HAP-1 (cell line): Measurements from ENCODE around the gene L2HGDH.

Experiments used
- DNase-seq, 2 experiments: peaks; one replicate each; pipeline ENCODE4 v3.0.0-alpha.2; 2016 to 2020; ENCODE audit warnings: low spot score in 2 of 2
- H3K27me3 ChIP-seq: fragments of 250-450 bp; sonication (Bioruptor Pico); 2 replicates; pipeline ENCODE4 v1.5.1; 2020; ENCODE audit warnings: low read depth, mild to moderate bottlenecking, moderate library complexity
- H3K36me3 ChIP-seq: fragments of 250-450 bp; sonication (Bioruptor Pico); replicated peaks from 2 replicates; pipeline ENCODE4 v1.5.1; 2020; ENCODE audit warnings: mild to moderate bottlenecking
- H3K4me1 ChIP-seq: fragments of 250-450 bp; sonication (Bioruptor Pico); 2 replicates; pipeline ENCODE4 v1.5.1; 2020; ENCODE audit warnings: mild to moderate bottlenecking
- H3K4me3 ChIP-seq: fragments of 250-450 bp; sonication (Bioruptor Pico); 2 replicates; pipeline ENCODE4 v1.5.1; 2020; ENCODE audit warnings: mild to moderate bottlenecking, moderate library complexity
- H3K9me3 ChIP-seq: fragments of 250-450 bp; sonication (Bioruptor Pico); 2 replicates; pipeline ENCODE4 v1.5.1; 2020; ENCODE audit warnings: mild to moderate bottlenecking, moderate library complexity
- in situ Hi-C: fragments of 300-500 bp; cut with MboI; formaldehyde crosslinking; loops from 3 replicates; pipeline ENCODE4 v1.14.3; 2020; ENCODE audit warnings: low sequenced_read_pairs, inconsistent platforms, mixed read lengths

Gene L2HGDH

DNA sequence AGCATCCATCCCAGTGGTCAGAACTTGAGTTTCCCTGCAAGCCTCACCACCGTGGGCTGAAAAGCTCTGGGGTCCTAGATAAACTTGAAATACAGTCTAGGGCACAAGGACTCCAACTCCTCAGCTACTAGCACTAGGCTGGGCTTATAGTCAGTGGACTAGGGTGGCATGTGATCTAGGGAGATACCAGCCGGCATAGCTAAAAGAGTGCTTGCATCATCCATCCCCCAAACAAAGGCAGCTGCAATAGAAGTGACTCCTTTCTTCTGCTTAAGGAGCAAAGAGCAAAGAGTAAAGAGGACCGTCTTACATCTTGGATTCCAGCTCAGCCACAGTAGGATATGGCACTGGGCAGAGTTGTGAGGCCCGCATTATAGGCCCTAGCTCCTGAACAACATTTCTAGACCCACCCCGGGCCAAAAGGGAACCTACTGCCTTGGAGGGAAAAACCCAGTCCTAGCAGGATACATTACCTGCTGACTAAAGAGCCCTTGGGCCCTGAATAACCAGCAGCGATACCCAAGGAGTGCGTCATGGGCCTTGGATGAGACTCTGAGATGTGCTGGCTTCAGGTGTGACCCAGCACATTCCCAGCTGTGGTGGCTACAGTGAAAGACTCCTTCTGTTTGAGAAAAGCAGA lies 62.8 kb downstream of the L2HGDH start:
- Histone ChIP-seq H3K27me3 (no peaks in the 10 kb centered on the region), H3K4me3 (no peak overlapping the region), H3K36me3 (peaks cover 16% of the 10 kb centered on the region), H3K9me3 (no peaks in the 10 kb centered on the region), H3K4me1 (peaks cover 7% of the 10 kb centered on the region)
- in situ Hi-C loops = no loop called here
- no peak for DNase-seq

DNA sequence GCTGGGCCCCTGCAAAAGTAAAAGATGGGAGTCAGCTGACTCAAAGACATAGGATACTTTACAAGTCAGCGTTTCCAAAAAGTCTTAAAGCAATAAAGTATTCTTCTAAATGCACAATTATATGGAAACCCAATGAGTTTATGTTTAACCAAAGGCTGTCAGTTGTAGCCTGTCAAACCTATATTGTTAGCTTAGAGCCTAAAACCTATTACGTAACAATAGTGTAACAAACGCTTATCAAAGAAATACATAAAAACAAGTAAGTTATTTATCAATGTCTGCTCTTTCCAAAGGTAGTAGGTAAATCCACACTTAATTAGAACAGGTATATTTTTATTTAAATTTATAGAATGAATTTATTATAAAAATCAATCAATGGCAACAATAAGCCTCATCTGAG lies 64.8 kb downstream of the L2HGDH start:
- in situ Hi-C loops = no loop called here
- peaks cover 20% of the 10 kb centered on the region for H3K36me3 ChIP-seq
- H3K27me3 ChIP-seq = no peaks in the 10 kb centered on the region
- no peak overlapping the region for H3K4me3 ChIP-seq
- peaks cover 3% of the 10 kb centered on the region; the same call in 1 of the 2 replicates for H3K4me1 ChIP-seq
- DNase-seq = no peak
- H3K9me3 ChIP-seq = no peaks in the 10 kb centered on the region

DNA sequence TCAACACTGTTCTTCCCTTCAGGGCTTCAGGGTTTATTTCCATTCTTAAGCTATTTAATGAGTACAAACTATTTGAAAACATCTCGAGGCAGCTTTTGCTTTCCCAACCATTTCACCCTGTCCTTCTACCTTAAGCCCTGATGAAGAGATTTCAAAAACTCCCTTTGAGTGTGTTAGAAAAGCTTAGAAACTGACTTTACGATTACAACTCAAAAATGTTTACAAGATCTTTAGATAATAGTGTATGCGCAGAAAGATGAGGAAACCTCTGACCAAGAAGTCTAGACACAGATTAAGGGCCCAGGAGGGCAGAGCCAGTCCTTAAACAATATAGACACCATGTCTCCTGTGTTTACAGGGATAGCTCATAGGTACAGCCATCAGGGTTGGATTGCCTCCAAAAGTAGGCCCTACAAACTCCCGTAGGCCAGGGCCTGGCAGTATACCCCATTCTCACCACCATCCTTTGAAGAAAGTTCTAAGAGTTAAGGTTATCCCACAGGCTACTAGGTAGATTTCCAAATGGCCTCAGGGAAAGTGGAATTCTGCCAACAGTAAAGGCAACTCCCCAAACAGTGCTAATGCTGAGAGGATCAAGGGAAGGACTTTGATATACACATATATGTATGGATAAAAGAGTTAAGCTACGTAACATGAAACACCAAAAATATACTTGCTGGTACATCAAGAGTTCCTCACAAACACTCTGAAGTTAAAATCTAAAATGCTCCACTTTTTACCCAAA lies 69.3 kb downstream of the L2HGDH start:
- Histone ChIP-seq H3K27me3 (no peaks in the 10 kb centered on the region), H3K36me3 (peaks cover 11% of the 10 kb centered on the region), H3K4me3 (no peak overlapping the region), H3K4me1 (peaks cover 2% of the 10 kb centered on the region; the same call in 1 of the 2 replicates), H3K9me3 (no peaks in the 10 kb centered on the region)
- in situ Hi-C loops = no loop called here
- DNase-seq = peak; percentile 21 to 36

DNA sequence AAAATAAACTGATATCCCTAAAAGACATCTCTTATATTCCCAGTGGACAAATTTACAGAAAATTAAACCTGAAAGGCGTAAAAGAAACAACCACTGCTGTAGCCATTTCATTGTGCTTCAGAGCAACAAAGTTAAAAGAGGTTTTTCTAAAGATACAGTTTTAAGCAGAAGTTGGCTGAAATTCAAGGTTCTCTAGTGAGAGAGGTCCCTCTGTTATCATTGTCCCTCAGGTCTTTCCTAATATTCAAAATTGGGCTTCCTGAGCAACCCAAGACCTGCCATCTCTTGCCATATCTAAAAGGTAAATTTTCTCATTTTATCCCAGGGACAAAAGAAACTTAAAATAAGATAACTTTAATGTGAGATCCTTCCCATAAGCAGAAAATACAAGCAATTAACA lies 69.9 kb downstream of the L2HGDH start:
- Histone ChIP-seq H3K4me1 (0 out of 2 replicates have a peak, but pooled peaks cover 2% of the 10 kb centered on the region), H3K4me3 (no peak overlapping the region), H3K27me3 (no peaks in the 10 kb centered on the region), H3K9me3 (no peaks in the 10 kb centered on the region), H3K36me3 (peaks cover 11% of the 10 kb centered on the region)
- no peak for DNase-seq
- in situ Hi-C loops = no loop called here

DNA sequence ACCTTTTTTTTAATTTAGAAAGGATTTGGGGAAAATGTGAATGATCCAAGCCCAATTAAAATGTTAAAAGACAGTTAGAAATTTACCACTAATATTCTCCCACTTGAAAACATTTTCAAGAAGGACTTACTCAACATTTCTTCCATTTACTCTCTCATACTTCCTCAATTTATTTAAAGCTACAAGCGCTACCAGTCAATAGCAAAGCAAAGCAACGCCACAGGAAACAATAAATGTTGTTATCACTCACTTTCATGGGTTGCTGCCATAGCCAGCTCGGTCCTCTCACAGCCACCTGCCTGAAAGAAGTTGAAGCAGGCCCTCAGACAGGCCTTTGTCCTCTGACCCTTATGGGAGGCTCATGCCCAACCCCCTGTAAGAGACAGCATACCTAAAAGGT lies 74.6 kb downstream of the L2HGDH start:
- peaks cover 2% of the 10 kb centered on the region; the same call in 1 of the 2 replicates for H3K4me1 ChIP-seq
- in situ Hi-C loops = no loop called here
- H3K36me3 ChIP-seq = no peaks in the 10 kb centered on the region
- DNase-seq = no peak
- no peak overlapping the region for H3K4me3 ChIP-seq
- H3K9me3 ChIP-seq = peaks cover 2% of the 10 kb centered on the region
- no peaks in the 10 kb centered on the region for H3K27me3 ChIP-seq

DNA sequence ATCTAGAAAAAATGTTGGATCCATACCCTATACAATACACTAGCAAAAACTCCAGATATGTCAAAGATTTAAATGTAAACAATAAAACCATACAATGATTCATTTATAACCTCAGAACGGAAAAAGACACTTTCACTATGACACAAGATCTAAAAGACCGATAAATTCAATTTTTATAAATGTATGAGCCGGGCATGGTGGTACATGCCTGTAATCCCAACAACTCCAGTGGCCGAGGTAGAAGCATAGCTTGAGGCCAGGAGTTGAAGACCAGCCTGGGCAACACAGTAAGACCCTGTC lies 78.1 kb downstream of the L2HGDH start:
- peaks cover 9% of the 10 kb centered on the region for H3K4me1 ChIP-seq
- in situ Hi-C loops = no loop called here
- H3K36me3 ChIP-seq = no peaks in the 10 kb centered on the region
- H3K27me3 ChIP-seq = no peaks in the 10 kb centered on the region
- DNase-seq = no peak
- H3K9me3 ChIP-seq = peaks cover 2% of the 10 kb centered on the region
- no peak overlapping the region for H3K4me3 ChIP-seq

DNA sequence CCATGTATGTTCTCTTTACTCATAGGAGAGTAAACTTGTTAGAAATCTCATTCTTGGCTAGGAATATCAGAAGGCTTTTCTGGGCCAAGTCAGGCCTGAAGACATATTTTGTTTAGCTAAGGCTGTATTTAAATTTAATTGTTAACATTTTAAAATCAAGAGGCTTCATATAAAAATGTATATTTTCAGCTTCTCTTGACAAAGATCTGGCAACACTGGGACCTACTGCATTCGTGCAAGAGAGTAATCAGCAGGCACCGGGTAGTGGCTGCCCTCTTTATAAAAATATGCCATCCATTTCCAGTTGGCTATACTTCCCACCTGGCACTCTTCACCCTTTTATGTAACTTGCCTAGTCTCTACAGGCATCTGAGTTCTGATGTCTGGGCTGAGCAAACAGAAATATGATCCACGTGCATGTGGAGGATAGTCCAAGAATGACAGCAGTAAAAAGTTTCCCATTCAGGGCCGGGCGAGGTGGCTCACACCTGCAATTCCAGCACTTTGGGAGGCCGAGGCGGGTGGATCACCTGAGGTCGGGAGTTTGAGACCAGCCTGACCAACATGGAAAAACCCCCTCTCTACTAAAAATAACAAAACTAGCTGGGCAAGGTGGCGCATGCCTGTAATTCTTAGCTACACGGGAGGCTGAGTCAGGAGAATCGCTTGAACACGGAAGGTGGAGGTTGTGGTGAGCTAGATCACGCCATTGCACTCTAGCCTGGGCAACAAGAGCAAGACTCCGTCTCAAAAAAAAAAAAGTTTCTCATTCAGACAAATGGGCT lies 78.7 kb downstream of the L2HGDH start:
- Histone ChIP-seq H3K36me3 (no peaks in the 10 kb centered on the region), H3K4me1 (peaks cover 9% of the 10 kb centered on the region), H3K4me3 (no peak overlapping the region), H3K9me3 (peaks cover 2% of the 10 kb centered on the region), H3K27me3 (no peaks in the 10 kb centered on the region)
- no peak for DNase-seq
- in situ Hi-C loops = no loop called here

DNA sequence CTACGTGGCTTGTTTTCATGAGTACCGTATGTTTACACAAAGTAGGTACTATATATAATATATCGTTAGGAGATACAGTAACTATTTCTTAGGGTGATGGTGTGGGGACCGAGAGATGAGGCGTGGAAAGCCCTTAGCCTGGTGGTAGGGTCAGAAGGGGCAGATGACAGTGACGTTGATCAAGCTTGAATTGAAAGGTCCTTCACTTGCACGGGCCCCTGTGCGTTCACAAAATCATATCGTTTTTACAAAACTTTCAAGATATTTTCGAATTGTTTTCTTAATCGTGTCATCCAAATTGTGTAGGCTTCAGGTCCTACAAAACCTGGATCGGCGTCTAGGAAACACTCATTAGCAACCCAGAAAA lies 79.8 kb downstream of the L2HGDH start:
- Histone ChIP-seq H3K9me3 (peaks cover 2% of the 10 kb centered on the region), H3K4me3 (peak overlapping the region; percentile 63), H3K4me1 (peaks cover 9% of the 10 kb centered on the region), H3K27me3 (no peaks in the 10 kb centered on the region), H3K36me3 (no peaks in the 10 kb centered on the region)
- in situ Hi-C loops = no loop called here
- no peak for DNase-seq

DNA sequence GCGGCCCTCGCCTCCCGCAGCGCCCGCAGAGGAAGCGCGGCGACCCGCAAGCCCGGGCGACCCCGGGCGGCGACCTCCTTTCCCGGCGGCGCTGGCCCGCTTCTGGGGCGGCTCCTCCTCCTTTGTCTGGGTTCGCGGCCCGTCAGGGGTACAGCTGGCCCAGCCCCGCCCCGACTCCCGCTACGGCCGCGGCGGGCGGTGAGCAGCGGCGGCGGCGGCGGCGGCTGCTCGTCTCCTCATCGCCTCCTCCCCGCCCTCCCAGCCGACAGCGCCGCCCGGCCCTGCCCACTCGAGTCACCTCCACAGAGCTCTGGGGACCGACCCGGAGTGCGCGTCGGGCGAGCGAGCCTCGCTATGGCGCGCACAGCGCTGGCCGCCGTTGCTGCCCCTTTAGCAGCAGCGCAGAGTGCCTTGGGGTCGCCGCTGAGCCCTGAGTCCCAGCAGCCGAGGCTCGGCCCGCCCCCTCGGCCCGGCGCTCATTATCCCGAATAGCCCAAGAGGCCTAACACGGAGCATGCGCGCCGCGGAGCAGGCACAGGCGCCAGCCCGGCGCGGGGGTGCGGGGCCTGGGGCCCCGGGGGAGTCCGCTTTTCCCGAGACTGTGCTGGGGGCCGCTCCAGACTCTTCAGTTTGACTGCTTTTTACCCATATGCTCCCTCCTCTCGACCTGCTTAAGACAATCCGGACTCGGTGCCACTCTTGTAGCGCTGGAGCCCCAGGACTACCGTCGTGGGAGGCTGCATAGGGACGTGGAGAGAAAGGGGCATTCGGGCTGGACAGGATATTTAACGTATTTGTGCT lies 80.4 kb downstream of the L2HGDH start, which contains the start of gene SOS2:
Gene SOS2 (minus strand): TSS at position 104 of the 801 bp plus-strand sequence. CDS start 295 bp downstream, outside the sequence.
- DNase-seq = peak; percentile 84 to 92
- Histone ChIP-seq H3K27me3 (no peaks in the 10 kb centered on the region), H3K36me3 (no peaks in the 10 kb centered on the region), H3K4me3 (peak within 1 kb of the TSS; percentile 63), H3K4me1 (peaks cover 9% of the 10 kb centered on the region), H3K9me3 (peaks cover 2% of the 10 kb centered on the region)
- in situ Hi-C loops = no loop called here

DNA sequence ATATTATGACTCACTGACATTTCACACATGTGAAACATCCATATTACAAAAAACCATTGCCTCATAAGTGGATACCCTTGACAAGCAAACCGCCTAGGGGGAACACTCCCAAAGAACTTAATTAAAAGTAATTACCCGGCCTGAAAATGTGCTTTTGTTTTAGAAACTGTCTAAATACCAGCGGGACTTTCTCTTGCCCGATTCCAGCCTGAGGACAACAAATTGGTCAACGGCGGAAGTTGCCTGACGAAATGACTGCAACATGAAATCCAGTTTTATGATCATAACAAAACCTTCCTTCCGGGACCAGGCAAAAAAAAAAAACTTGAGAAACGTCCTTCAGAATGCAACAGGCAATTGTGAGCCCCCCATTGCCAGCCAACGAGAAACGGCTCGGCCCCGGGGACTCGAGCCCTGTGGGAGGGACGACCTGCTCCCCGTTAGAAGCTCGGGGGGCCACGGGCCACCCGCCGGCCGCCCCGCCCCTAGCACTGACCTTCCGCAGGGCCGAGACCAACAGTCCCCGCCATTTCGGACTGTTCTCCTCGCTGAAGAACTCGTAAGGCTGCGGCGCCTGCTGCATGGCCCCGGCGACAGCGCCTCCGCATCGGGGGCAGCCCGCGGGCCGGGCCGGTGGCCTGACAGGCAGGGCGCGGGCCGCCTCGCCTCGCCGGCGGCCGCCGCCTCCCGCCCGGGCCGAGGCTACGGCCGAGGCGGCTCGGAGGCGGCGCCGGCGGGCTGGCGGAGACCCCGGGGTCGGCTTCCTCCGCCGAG lies 81.1 kb downstream of the L2HGDH start:
- peaks cover 14% of the 10 kb centered on the region for H3K4me1 ChIP-seq
- in situ Hi-C loops = no loop called here
- H3K36me3 ChIP-seq = no peaks in the 10 kb centered on the region
- peak; percentile 31 to 56 for DNase-seq
- peak overlapping the region; percentile 63 for H3K4me3 ChIP-seq
- peaks cover 2% of the 10 kb centered on the region for H3K9me3 ChIP-seq
- no peaks in the 10 kb centered on the region for H3K27me3 ChIP-seq

DNA sequence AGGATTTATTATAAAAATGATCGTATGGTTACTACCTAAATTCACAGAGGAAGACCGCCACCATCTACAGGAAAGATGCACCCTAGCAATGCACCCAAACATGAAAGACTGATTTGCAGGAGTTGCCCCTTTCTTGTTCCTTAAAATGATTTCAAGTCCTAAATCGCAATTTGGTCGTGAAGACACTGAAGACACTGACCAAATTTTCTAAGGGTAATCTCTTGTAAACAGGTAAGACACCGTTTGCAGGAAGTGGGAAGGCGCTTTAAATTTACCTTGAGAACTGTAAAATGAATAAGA lies 81.7 kb downstream of the L2HGDH start:
- in situ Hi-C loops = no loop called here
- Histone ChIP-seq H3K36me3 (no peaks in the 10 kb centered on the region), H3K27me3 (no peaks in the 10 kb centered on the region), H3K4me3 (peak overlapping the region; percentile 63), H3K9me3 (no peaks in the 10 kb centered on the region; the same call in none of the 2 replicates), H3K4me1 (peaks cover 18% of the 10 kb centered on the region)
- DNase-seq = no peak

DNA sequence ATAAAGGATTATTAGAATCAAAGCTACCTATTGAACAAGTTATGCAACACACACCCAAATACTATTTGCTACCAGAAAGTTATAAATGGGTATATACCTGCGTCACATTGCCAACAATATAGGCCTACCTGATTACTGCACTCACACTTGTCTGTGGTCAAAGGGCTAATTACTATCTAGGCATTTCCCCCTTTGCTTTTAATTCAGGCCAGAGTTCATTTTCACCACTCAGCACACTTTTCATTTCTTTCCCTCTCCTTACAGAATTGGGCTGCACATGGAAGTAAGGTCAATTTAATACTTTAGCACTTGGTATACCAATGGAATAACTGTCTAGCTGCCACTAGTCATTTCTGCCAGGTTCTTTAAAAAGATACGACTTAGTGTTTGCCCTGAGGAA lies 82.3 kb downstream of the L2HGDH start:
- H3K27me3 ChIP-seq = no peaks in the 10 kb centered on the region
- peaks cover 20% of the 10 kb centered on the region for H3K4me1 ChIP-seq
- H3K4me3 ChIP-seq = peak overlapping the region; percentile 63
- H3K36me3 ChIP-seq = no peaks in the 10 kb centered on the region
- no peaks in the 10 kb centered on the region; the same call in 1 of the 2 replicates for H3K9me3 ChIP-seq
- no peak for DNase-seq
- in situ Hi-C loops = no loop called here

DNA sequence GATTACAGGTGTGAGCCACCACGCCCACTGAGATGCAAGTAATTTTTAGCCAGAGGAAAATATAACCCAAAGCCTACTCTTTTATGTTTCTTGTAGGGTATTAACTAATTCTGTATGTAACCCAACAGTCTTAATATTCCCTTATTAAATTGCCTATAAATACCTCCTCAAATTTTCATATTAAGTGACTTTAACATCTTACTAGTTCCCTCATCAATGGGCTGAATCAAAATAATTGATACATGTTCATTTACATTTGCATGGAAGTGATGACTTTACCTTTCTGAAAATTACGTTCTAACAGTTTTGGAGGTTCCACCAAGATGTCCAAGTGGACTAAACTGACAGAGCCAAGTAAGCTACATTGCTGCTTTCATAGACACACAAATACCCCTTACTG lies 83.7 kb downstream of the L2HGDH start:
- in situ Hi-C loops = no loop called here
- no peak for DNase-seq
- Histone ChIP-seq H3K4me3 (no peak overlapping the region), H3K4me1 (peaks cover 20% of the 10 kb centered on the region), H3K9me3 (no peaks in the 10 kb centered on the region; the same call in 1 of the 2 replicates), H3K27me3 (no peaks in the 10 kb centered on the region), H3K36me3 (no peaks in the 10 kb centered on the region)
